PC-9 (cell line): ENCODE measurements around the gene UTP4.

Experiments used
- CTCF ChIP-seq: fragments of 200-600 bp; sonication (generic); conservative IDR thresholded peaks from 2 replicates; pipeline ENCODE4 v1.6.1; 2017; ENCODE audit warnings: mixed run types, antibody characterized with exemption, mild to moderate bottlenecking, moderate library complexity
- EZH2 ChIP-seq: fragments of 200-600 bp; sonication (generic); IDR thresholded peaks from 2 replicates; pipeline ENCODE4 v1.8.0; 2017; ENCODE audit warnings: antibody characterized with exemption, low read depth

- no peak for TF ChIP-seq EZH2
- TF ChIP-seq CTCF: no peak
Measured at GRCh38 chr16:69165584-69165983, 33.1 kb downstream of the UTP4 start.
